NCI-H1092 treated with DMSO at 0.1 percent for 48 hours (cell line): ENCODE results near the gene SND1.
"Not testable (repeated sequence)": the region's sequence is repeated elsewhere in the genome, so short reads cannot be mapped to it uniquely, and the experiment has no call there.

ENCODE experiments used
- DNase-seq: peaks from one replicate; lab custom pipeline; 2025; lab: John Stamatoyannopoulos, UW

SND1 gene

GRCh38 chr7:127652333-127653248, 597 bp downstream of the SND1 start:
- DNase-seq: no peak

- DNase-seq: no peak
Observed at GRCh38 chr7:127653396-127653795, 1.4 kb downstream of the SND1 start.

- no peak for DNase-seq
Observed at GRCh38 chr7:127654404-127655394, 2.7 kb downstream of the SND1 start.

- DNase-seq: no peak
Observed at GRCh38 chr7:127655720-127656119, 3.7 kb downstream of the SND1 start.

GRCh38 chr7:127657500-127657899, 5.5 kb downstream of the SND1 start:
- DNase-seq: no peak

GRCh38 chr7:127658970-127659630, 7.1 kb downstream of the SND1 start:
- no peak for DNase-seq

- DNase-seq: no peak
Observed at GRCh38 chr7:127665922-127666321, 13.9 kb downstream of the SND1 start.

GRCh38 chr7:127666602-127667001, 14.6 kb downstream of the SND1 start:
- no peak for DNase-seq

- DNase-seq: no peak
Observed at GRCh38 chr7:127667017-127667670, 15.2 kb downstream of the SND1 start.

GRCh38 chr7:127667759-127668530, 16.0 kb downstream of the SND1 start:
- DNase-seq: no peak

- DNase-seq: no peak
Observed at GRCh38 chr7:127671341-127671740, 19.3 kb downstream of the SND1 start.

- no peak for DNase-seq
Observed at GRCh38 chr7:127673902-127674301, 21.9 kb downstream of the SND1 start.

GRCh38 chr7:127674361-127674760, 22.4 kb downstream of the SND1 start:
- DNase-seq: no peak

GRCh38 chr7:127674923-127675322, 22.9 kb downstream of the SND1 start:
- DNase-seq: not testable (repeated sequence)

- DNase-seq: no peak
Observed at GRCh38 chr7:127675721-127676120, 23.7 kb downstream of the SND1 start.

- DNase-seq: no peak
Observed at GRCh38 chr7:127677433-127678230, 25.6 kb downstream of the SND1 start.

GRCh38 chr7:127678337-127678736, 26.3 kb downstream of the SND1 start:
- no peak for DNase-seq

- no peak for DNase-seq
Observed at GRCh38 chr7:127678947-127679346, 27.0 kb downstream of the SND1 start.

GRCh38 chr7:127680983-127681382, 29.0 kb downstream of the SND1 start:
- DNase-seq: no peak

GRCh38 chr7:127682140-127682539, 30.1 kb downstream of the SND1 start:
- no peak for DNase-seq
